H1 (cell line): Measurements from ENCODE around the gene MYH2. TPM values are rescaled to one million over a fixed set of nuclear protein-coding genes. Genes with fewer than 3 reads are reported as not detected.

Experiments used
- CTCF ChIA-PET: fragments of 300-600 bp; sonication (Branson Sonifier 250); formaldehyde crosslinking; loops from one replicate; lab custom pipeline; 2021; ENCODE audit not compliant: partially characterized antibody; lab: Charles Lee
- POLR2A ChIA-PET: fragments of 300-600 bp; sonication (Branson Sonifier 250); formaldehyde crosslinking; loops from one replicate; lab custom pipeline; 2021; ENCODE audit warnings: inconsistent platforms; ENCODE audit not compliant: partially characterized antibody; lab: Charles Lee
- DNase-seq, 2 experiments: peaks; one replicate each; pipeline versions ENCODE4 v3.0.0 to v3.0.0-alpha.2; 2010 to 2022; ENCODE audit warnings: low spot score in 2 of 2, low read depth in 1 of 2, mixed read lengths in 1 of 2
- FAIRE-seq: peaks from 2 replicates; lab custom pipeline; 2011; peaks lifted over from hg19 to GRCh38; lab: Jason Lieb, UNC
- H2AFZ ChIP-seq: 2 replicates; pipeline ENCODE4 v1.8.1; 2012; ENCODE audit warnings: low read length, inconsistent platforms
- H2AK5ac ChIP-seq: 2 replicates; pipeline ENCODE4 v1.6.1; 2013; ENCODE audit warnings: low read depth, low read length
- H2BK120ac ChIP-seq: replicated peaks from 2 replicates; pipeline ENCODE3; 2013; ENCODE audit warnings: low read depth, low read length, inconsistent platforms
- H2BK12ac ChIP-seq: 2 replicates; pipeline ENCODE4 v1.6.1; 2013; ENCODE audit warnings: low read depth, low read length
- H2BK15ac ChIP-seq: 2 replicates; pipeline ENCODE4 v1.6.1; 2013; ENCODE audit warnings: low read length
- H2BK20ac ChIP-seq: 2 replicates; pipeline ENCODE4 v1.6.1; 2013; ENCODE audit warnings: low read length
- H2BK5ac ChIP-seq: 2 replicates; pipeline ENCODE4 v1.6.1; 2013; ENCODE audit warnings: low read depth, low read length
- H3K14ac ChIP-seq: 2 replicates; pipeline ENCODE4 v1.6.1; 2013; ENCODE audit warnings: inconsistent platforms; ENCODE audit not compliant: insufficient read length
- H3K18ac ChIP-seq: 2 replicates; pipeline ENCODE4 v1.6.1; 2013; ENCODE audit warnings: low read length; ENCODE audit errors: extremely low read depth
- H3K23ac ChIP-seq: 2 replicates; pipeline ENCODE4 v1.6.1; 2013; ENCODE audit warnings: inconsistent platforms; ENCODE audit not compliant: insufficient read length
- H3K23me2 ChIP-seq: 2 replicates; pipeline ENCODE4 v1.6.1; 2013; ENCODE audit warnings: low read depth, low read length
- H3K27ac ChIP-seq: 2 replicates; pipeline ENCODE4 v1.6.1; 2011; ENCODE audit warnings: low read depth, low read length, inconsistent platforms
- H3K27me3 ChIP-seq, 4 experiments: replicated peaks in 1 of 4; 1 replicate in 1 of 4; 2 replicates in 3 of 4; pipeline versions ENCODE4 v1.6.1 to v1.8.1; 2011 to 2013; ENCODE audit warnings: low read length in 3 of 4, mild to moderate bottlenecking in 3 of 4, inconsistent platforms in 2 of 4, mixed read lengths in 2 of 4, moderate library complexity in 1 of 4; ENCODE audit not compliant: control insufficient read depth in 3 of 4, insufficient read depth in 3 of 4; ENCODE audit errors: extremely low read depth in 1 of 4
- H3K36me3 ChIP-seq, 4 experiments: 2 replicates each; pipeline versions ENCODE4 v1.6.1 to v1.8.1; 2011 to 2013; ENCODE audit warnings: mild to moderate bottlenecking in 4 of 4, low read length in 3 of 4, moderate library complexity in 2 of 4, control low read depth in 1 of 4, inconsistent platforms in 1 of 4; ENCODE audit not compliant: insufficient read depth in 4 of 4, control insufficient read depth in 2 of 4
- H3K4ac ChIP-seq: replicated peaks from 2 replicates; pipeline ENCODE3; 2013; ENCODE audit warnings: low read length, low read depth, mixed read lengths, inconsistent platforms; ENCODE audit not compliant: insufficient read length
- H3K4me1 ChIP-seq, 4 experiments: replicated peaks in 1 of 4; 1 replicate in 1 of 4; 2 replicates in 3 of 4; pipeline versions ENCODE4 v1.6.1 to v1.8.1; 2011 to 2013; ENCODE audit warnings: low read length in 3 of 4, inconsistent platforms in 2 of 4, mixed read lengths in 1 of 4; ENCODE audit not compliant: insufficient read depth in 4 of 4, control insufficient read depth in 3 of 4
- H3K4me2 ChIP-seq, 2 experiments: 2 replicates each; pipeline versions ENCODE4 v1.6.1 to v1.8.1; 2011 to 2013; ENCODE audit warnings: low read depth in 2 of 2, low read length in 2 of 2, control low read depth in 1 of 2, inconsistent platforms in 1 of 2, mild to moderate bottlenecking in 1 of 2; ENCODE audit not compliant: insufficient read depth in 1 of 2
- H3K4me3 ChIP-seq, 4 experiments: fragments of 200-600, 300-600 bp in 1 of 4; sonication (generic), shearing (Covaris generic), sonication (Bioruptor Twin) in 1 of 4; 2 replicates each; pipeline versions ENCODE4 v1.5.1 to v1.8.1; 2011 to 2016; ENCODE audit warnings: low read length in 4 of 4, low read depth in 3 of 4, control low read depth in 2 of 4, inconsistent platforms in 2 of 4, mild to moderate bottlenecking in 2 of 4, mixed read lengths in 1 of 4, moderate library complexity in 1 of 4; ENCODE audit not compliant: insufficient read depth in 2 of 4; ENCODE audit errors: extremely low read depth in 1 of 4
- H3K56ac ChIP-seq: replicated peaks from 2 replicates; pipeline ENCODE3; 2013; ENCODE audit warnings: low read depth, mild to moderate bottlenecking, mixed read lengths, low read length, inconsistent platforms; ENCODE audit not compliant: insufficient read length
- H3K79me1 ChIP-seq: 2 replicates; pipeline ENCODE4 v1.6.1; 2013; ENCODE audit warnings: low read depth, low read length, control low read depth
- H3K79me2 ChIP-seq, 2 experiments: 2 replicates each; pipeline versions ENCODE4 v1.6.1 to v1.8.1; 2012 to 2013; ENCODE audit warnings: low read length in 2 of 2, mild to moderate bottlenecking in 2 of 2, inconsistent platforms in 1 of 2; ENCODE audit not compliant: insufficient read depth in 2 of 2, control insufficient read depth in 1 of 2
- H3K9ac ChIP-seq, 4 experiments: replicated peaks in 1 of 4; 1 replicate in 1 of 4; 2 replicates in 3 of 4; pipeline versions ENCODE4 v1.6.1 to v1.8.1; 2011 to 2013; ENCODE audit warnings: low read depth in 3 of 4, low read length in 3 of 4, control low read depth in 2 of 4, mild to moderate bottlenecking in 2 of 4, moderate library complexity in 2 of 4, inconsistent platforms in 1 of 4; ENCODE audit errors: extremely low read depth in 1 of 4
- H3K9me3 ChIP-seq, 2 experiments: 2 replicates each; pipeline versions ENCODE4 v1.6.1 to v1.8.1; 2012 to 2013; ENCODE audit warnings: mild to moderate bottlenecking in 2 of 2, moderate library complexity in 2 of 2, control low read depth in 1 of 2, inconsistent platforms in 1 of 2, low read depth in 1 of 2, low read length in 1 of 2, mixed read lengths in 1 of 2; ENCODE audit not compliant: insufficient read depth in 2 of 2
- H4K20me1 ChIP-seq, 2 experiments: replicated peaks in 1 of 2; 2 replicates each; pipeline versions ENCODE3 to v1.8.1; 2011 to 2013; ENCODE audit warnings: inconsistent platforms in 2 of 2, low read length in 2 of 2, mild to moderate bottlenecking in 1 of 2; ENCODE audit not compliant: insufficient read depth in 2 of 2, control insufficient read depth in 1 of 2
- H4K5ac ChIP-seq: 2 replicates; pipeline ENCODE4 v1.6.1; 2013; ENCODE audit warnings: low read length, low read depth, mixed read lengths, inconsistent platforms; ENCODE audit not compliant: insufficient read length
- H4K8ac ChIP-seq: 2 replicates; pipeline ENCODE4 v1.8.0; 2013; ENCODE audit warnings: mild to moderate bottlenecking, moderate library complexity, low read length, inconsistent platforms; ENCODE audit not compliant: insufficient read depth; ENCODE audit errors: extremely low read depth
- H4K91ac ChIP-seq: replicated peaks from 2 replicates; pipeline ENCODE3; 2013; ENCODE audit warnings: low read length, mixed read lengths, inconsistent platforms; ENCODE audit not compliant: insufficient read length
- WGBS, 2 experiments: shearing (Covaris generic) in 1 of 2; methylation state at CpG; one replicate each; pipeline versions ENCODE4 v1.1.6 to v1.1.7; 2013 to 2015; ENCODE audit warnings: low lambda C conversion rate in 2 of 2, mixed read lengths in 2 of 2, inconsistent platforms in 1 of 2, low coverage in 1 of 2, missing lambda C conversion rate in 1 of 2; ENCODE audit not compliant: insufficient replicate concordance in 2 of 2, insufficient coverage in 1 of 2, insufficient read length in 1 of 2; ENCODE audit errors: extremely low coverage in 1 of 2, missing lambda C conversion rate in 1 of 2; 5-methylcytosine and 5-hydroxymethylcytosine counted together
- long read RNA-seq, 2 experiments: library from RNA in 1 of 2; library from capped mRNA in 1 of 2; stranded (forward); transcript quantifications; one replicate each; pipeline ENCODE4 v2.0.0, GENCODE V29; 2021; ENCODE audit warnings: inconsistent platforms in 1 of 2
- polyA minus RNA-seq, 3 experiments: library from RNA; depleted of rRNA, polyadenylated mRNA; stranded (reverse); fragments of >200 nt; gene quantifications; 1 replicate in 2 of 3; 2 replicates in 1 of 3; pipeline ENCODE4 v1.2.3, GENCODE V29; 2011
- polyA plus RNA-seq, 7 experiments: library from polyadenylated mRNA; depleted of rRNA in 3 of 7; stranded (reverse) in 5 of 7; unstranded in 2 of 7; fragments of >200 nt in 5 of 7; fragments of 200-250 nt in 2 of 7; gene quantifications; 1 replicate in 5 of 7; 2 replicates in 1 of 7; 4 replicates in 1 of 7; pipeline versions ENCODE4 v1.2.1 to v1.2.3, GENCODE V29; 2011 to 2013; ENCODE audit warnings: missing spikeins in 2 of 7, mixed read lengths in 2 of 7
- total RNA-seq: library from RNA; stranded (reverse); fragmentation: NEBNext Ultra II Directional; extraction: Animal tissue kit (Norgen Biotek cat#: 25700); gene quantifications from 2 replicates; pipeline ENCODE4 v1.2.1, GENCODE V29; 2021

The MYH2 gene
- total RNA-seq, result 9.0 and 9.5 TPM in 2 replicates
- 1.0 and 2.7 TPM in 2 replicates for polyA plus RNA-seq (2011; rRNA removed)
- 1.7 TPM for polyA plus RNA-seq (2011; cell fraction: cytosol; rRNA removed)
- polyA plus RNA-seq (2011; cell fraction: nucleus; rRNA removed), result 3.5 TPM
- 2.9 to 3.8 TPM (median 3.4 TPM) in 4 replicates for polyA plus RNA-seq (2012, experiment 1 of 2)
- 0.16 TPM for polyA plus RNA-seq (2012, experiment 2 of 2)
- 4.9 TPM for polyA plus RNA-seq (2013, experiment 1 of 2)
- 4.7 TPM for polyA plus RNA-seq (2013, experiment 2 of 2)
- 3.4 and 5.2 TPM in 2 replicates for polyA minus RNA-seq (2011; rRNA and poly(A)+ RNA removed)
- polyA minus RNA-seq (2011; cell fraction: cytosol; rRNA and poly(A)+ RNA removed), result 3.8 TPM
- 3.0 TPM for polyA minus RNA-seq (2011; cell fraction: nucleus; rRNA and poly(A)+ RNA removed)
- long read RNA-seq, experiment 1, result 0 reads
- long read RNA-seq, experiment 2, partial matches to known transcripts, result 1 of 1 reads
- long read RNA-seq, experiment 2, other reads (novel, unspliced or antisense), result 0 of 1 reads

DNA sequence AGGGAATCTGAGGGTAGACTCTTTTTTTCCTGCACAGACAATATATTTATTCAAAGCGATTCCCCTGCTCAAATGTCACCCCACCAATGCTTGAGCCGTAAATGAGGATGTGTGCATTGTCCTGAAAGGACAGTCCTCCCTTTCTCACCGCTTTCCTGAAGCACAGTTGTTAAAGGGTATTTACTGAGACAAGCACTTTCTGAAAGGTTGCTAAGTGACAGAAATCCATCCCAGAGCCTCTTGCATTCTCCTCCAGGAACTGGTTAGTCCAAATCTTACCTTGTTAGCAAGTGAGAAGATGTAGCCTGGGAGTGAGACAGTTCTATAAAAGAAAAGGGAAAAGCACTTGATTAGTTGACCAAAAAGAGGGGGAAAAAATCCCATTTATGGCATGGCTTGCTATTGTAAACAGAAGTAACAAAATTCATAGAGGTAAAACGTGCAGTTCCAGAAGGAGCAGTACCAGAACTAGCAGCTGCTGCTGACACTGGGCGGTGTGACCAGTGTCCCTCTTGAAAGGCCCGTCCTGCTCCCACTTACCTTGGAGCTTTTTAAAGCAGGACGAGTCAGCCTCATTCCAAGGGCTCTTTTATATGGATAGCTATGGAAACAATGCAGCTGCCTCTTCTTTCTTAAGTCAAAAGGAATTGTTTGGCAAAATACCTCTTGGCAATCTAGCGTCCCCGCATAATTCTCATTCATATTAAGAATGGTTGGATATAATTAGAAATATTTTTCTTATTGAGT lies at the start of gene MYH2:
Gene MYH2, minus strand, starts transcription at position 563 of the 747 bp plus-strand sequence. CDS start 1,738 bp downstream, outside the sequence.
- Histone ChIP-seq H3K4me3 (peak within 1 kb of the TSS in 2 of 4 experiments; percentile 1 to 43; a peak in 4 of 8 replicates), H4K5ac (peak within 1 kb of the TSS; percentile 47)

More for the DNA sequence above, at the start of gene MYH2:
- H3K4me1 ChIP-seq, result peaks cover 3 to 12% (median 6%) of the 10 kb centered on the region in 4 experiments; a peak in 5 of 7 replicates
- 0 out of 2 replicates have a peak within 1 kb of the TSS, but pooled peaks have one; percentile 34 for H3K18ac ChIP-seq
- DNase-seq (peak in 1 of 2 experiments; percentile 27), FAIRE-seq (peak; percentile 69)
- H4K20me1 ChIP-seq, result no peaks in the 10 kb centered on the region
- H3K27me3 ChIP-seq, result no peaks in the 10 kb centered on the region
- H2AFZ ChIP-seq, result no peak within 1 kb of the TSS; the same call in 1 of the 2 replicates
- peak within 1 kb of the TSS; percentile 71; the same call in 1 of the 2 replicates for H2BK5ac ChIP-seq
- no peak within 1 kb of the TSS for H3K4ac ChIP-seq
- CTCF ChIA-PET, result no interaction called here
- no peak within 1 kb of the TSS for H3K23ac ChIP-seq
- no peaks in the 10 kb centered on the region for H3K9me3 ChIP-seq
- H2BK120ac ChIP-seq, result peak within 1 kb of the TSS; percentile 82
- peak within 1 kb of the TSS; percentile 24; the same call in 1 of the 2 replicates for H2BK20ac ChIP-seq
- peak within 1 kb of the TSS; percentile 45; the same call in 1 of the 2 replicates for H3K27ac ChIP-seq
- H4K8ac ChIP-seq, result no peak within 1 kb of the TSS
- no peak within 1 kb of the TSS for H4K91ac ChIP-seq
- no peaks in the 10 kb centered on the region for H3K79me1 ChIP-seq
- H3K36me3 ChIP-seq, result no peaks in the 10 kb centered on the region
- H2AK5ac ChIP-seq, result no peak within 1 kb of the TSS
- peak within 1 kb of the TSS; percentile 7; the same call in 1 of the 2 replicates for H2BK12ac ChIP-seq
- H3K9ac ChIP-seq, result no peak within 1 kb of the TSS; a peak in 1 of 7 replicates
- H3K79me2 ChIP-seq, result no peaks in the 10 kb centered on the region
- no peak within 1 kb of the TSS for H3K14ac ChIP-seq
- POLR2A ChIA-PET, result no interaction called here
- H3K56ac ChIP-seq, result no peak within 1 kb of the TSS
- H2BK15ac ChIP-seq, result no peak within 1 kb of the TSS
- WGBS, 2 experiments, result 20% methylated on average over 9 of the region's 9 CpGs; no CpG with 5 or more reads in 1 of the 2 experiments
- H3K23me2 ChIP-seq, result no peaks in the 10 kb centered on the region; the same call in 1 of the 2 replicates
- H3K4me2 ChIP-seq, result peak within 1 kb of the TSS; percentile 53 to 57
